HG03135 (cell line): ENCODE results near the gene ARHGAP5.
"Not testable (repeated sequence)": the region's sequence is repeated elsewhere in the genome, so short reads cannot be mapped to it uniquely, and the experiment has no call there.

Source experiments
- ATAC-seq: cut with Tn5 transposase; IDR thresholded peaks from one replicate; pipeline ENCODE4 v1.9.1; 2021; ENCODE audit warnings: mild to moderate bottlenecking, moderate library complexity; ENCODE audit not compliant: unreplicated experiment

Gene ARHGAP5

DNA sequence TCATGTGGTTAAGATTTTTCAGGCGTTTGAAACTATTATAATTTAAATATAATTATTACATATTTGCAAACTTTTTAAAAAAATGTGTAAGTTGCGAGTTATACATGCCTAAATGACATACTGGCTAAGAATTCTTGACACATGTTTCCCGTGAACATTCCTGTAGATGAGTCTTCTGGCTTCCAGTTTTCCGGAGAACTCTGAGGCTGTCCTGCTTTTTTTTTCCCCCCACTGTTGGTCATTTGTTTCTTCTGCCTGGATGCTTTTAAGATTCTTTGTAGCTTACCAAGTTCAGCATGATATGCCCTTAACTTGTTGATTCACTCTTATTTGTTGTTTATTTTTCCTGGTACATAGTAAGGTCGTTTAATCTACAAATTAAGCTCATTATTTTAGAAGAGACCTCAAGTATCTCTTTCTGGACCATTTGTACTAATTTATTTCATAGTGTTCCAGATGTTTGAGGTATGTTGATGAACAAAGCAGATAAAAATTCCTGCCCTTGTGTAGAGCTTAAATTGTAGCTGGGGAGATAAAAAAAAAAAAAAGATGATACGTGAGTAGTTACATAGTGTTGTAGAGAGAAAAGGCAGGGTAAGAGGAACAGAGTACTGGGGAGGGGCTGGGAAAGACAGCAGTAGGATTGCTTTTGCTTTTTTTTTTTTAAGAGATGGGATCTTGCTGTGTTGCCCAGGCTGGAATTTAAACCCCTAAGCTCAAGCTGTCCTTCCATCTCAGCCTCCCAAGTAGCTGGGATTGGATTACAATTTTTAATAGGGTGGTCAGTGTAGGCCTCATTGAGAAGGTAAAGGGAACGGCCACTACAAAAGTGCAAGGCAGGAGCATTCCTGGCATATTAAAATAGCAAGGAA, 32.8 kb downstream of the ARHGAP5 start:
- no peak for ATAC-seq

GRCh38 chr14:32110548-32110896, 33.4 kb downstream of the ARHGAP5 start:
- no peak for ATAC-seq

GRCh38 chr14:32121536-32121935, 44.4 kb downstream of the ARHGAP5 start:
- ATAC-seq = no peak

DNA sequence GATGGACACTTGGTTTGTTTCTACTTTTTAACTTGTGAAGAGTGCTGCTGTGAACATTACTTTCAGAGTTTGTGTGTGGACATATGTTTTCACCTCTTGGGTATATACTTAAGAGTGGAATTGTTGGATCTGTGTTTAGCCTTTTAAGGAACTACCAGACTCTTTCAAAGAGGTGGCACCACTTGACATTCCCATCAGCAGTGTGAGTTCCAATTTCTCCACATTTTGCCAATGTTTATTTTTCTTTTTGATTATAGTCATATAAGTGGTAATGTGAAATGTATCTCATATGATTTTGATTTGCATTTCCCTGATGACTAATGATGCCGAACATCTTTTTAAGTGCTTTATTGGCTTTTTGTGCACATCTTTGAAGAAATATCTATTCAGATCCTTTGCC, 44.8 kb downstream of the ARHGAP5 start:
- ATAC-seq = no peak

DNA sequence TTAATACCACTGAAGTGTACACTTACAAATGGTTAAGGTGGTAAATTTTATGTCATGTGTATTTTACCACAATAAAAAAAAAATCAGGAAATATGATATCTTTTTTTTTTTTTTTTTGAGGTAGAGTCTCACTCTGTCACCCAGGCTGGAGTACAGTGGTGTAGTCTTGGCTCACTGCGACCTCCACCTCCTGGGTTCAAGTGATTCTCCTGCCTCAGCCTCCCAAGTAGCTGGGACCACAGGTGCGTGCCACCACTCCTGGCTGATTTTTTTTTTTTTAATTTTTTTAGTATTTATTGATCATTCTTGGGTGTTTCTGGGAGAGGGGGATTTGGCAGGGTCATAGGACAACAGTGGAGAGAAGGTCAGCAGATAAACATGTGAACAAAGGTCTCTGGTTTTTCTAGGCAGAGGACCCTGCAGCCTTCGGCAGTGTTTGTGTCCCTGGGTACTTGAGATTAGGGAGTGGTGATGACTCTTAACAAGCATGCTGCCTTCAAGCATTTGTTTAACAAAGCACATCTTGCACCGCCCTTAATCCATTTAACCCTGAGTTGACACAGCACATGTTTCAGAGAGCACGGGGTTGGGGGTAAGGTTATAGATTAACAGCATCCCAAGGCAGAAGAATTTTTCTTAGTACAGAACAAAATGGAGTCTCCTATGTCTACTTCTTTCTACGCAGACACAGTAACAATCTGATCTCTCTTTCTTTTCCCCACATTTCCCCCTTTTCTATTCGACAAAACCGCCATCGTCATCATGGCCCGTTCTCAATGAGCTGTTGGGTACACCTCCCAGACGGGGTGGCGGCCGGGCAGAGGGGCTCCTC, 50.0 kb downstream of the ARHGAP5 start:
- not testable (repeated sequence) for ATAC-seq

DNA sequence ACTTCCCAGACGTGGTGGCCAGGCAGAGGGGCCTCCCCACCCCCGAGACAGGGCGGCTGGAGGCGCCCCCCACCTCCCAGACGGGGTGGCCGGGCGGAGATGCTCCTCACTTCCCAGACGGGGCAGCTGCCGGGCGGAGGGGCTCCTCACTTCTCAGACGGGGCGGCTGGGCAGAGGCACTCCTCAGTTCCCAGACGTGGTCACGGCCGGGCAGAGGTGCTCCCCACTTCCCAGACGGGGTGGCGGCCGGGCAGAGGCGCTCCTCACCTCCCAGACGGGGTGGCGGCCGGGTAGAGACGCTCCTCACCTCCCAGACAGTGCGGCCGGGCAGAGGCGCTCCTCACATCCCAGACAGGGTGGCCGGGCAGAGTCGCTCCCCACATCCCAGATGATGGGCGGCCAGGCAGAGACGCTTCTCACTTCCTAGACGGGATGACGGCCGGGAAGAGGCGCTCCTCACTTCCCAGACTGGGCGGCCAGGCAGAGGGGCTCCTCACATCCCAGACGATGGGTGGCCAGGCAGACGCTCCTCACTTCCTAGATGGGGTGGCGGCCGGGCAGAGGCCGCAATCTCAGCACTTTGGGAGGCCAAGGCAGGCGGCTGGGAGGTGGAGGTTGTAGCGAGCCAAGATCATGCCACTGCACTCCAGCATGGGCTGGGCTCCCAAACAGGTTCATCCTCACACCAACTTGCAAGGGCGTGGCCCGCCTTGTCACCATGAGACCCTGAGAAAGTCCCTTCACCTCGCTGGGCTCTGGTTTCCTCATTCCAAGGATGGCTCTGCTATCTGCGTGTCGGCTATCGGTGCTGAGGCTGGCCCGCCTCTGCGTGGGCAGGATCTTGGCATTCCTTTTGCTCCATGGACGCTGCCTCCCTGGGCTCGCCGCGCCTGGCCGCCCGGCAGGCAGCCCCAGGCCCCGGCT, 50.9 kb downstream of the ARHGAP5 start:
- not testable (repeated sequence) for ATAC-seq

GRCh38 chr14:32128703-32129102, 51.6 kb downstream of the ARHGAP5 start:
- ATAC-seq = no peak

GRCh38 chr14:32129124-32129523, 52.0 kb downstream of the ARHGAP5 start:
- ATAC-seq = no peak

GRCh38 chr14:32131689-32132088, 54.6 kb downstream of the ARHGAP5 start:
- not testable (repeated sequence) for ATAC-seq

DNA sequence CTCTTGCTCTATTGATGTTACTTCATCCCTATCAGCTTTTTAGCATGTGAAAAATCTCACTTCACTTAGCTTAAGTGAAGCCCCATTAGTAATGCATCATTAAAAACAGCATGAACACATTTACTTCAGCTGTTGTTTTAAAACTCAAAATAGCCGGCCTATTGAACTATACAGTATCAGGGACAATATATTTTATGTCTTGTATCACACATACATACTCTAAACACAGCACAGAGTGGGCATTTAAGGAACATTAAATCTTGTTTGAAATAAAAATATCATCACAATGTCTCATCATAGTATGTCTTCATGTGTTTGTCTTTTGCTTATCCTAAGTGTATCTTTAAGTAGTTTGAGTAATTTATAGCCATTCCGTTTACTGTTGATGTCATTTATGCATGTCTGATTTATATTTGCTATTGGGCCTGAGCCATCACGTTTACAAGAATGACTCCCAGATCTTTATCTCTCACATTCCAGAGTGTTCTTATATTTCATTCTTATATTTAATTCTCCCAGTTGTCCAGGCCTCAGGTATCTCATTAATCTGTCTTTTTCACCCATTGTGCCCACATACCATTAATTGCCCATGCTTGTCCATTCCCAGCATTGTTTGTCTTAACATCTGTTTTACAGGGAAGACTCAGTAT, 57.5 kb downstream of the ARHGAP5 start:
- ATAC-seq = no peak

DNA sequence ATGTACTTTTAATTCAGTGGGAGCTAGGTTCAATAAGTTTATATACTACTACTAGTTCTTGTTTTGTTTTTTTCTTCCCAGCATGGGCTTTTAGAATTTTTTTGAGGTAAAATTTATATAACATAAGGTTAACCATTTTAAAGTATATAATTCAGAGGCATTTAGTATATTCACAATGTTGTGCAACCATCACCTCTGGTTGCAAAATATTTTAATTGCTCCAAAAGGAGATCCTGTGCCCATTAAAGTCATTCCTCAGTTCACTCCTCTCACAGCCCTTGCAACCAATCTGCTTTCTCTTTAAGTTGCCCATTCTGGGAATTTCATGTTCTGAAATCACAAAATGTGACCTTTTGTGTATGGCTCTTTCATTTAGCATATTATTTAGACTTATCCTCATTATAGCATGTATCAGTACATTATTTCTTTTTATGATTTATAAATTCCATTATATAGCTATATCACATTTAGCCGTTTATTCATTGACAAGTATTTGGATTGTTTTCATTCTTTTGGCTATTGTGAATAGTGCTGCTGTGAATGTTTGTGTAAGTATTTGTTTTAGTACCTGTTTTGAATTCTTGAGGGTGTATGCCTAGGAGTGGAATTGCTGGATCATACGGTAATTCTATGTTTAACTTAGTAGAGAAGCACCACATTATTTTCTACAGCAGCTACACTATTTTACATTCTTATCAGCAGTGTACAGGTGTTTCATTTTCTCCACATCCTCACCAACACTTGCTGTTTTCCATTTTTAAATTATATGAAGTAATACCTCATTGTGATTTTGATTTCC, 59.1 kb downstream of the ARHGAP5 start:
- ATAC-seq = no peak

DNA sequence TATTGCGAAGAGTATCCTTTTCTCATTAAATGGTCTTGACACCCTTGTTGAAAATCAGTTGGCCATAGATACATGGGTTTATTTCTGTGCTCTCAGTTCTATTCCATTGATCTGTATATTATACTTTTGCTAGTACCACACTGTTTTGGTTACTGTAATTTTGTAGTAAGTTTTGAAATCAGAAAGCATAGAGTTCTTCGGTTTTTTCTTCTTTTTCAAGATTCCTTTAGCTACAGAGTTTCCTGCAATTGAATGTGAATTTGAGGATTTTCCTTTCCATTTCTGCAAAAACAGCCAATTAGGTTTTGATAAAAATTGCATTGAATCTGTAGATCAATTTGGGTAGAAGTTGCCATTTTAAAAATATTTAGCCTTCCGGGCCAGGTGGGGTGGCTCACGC, 60.2 kb downstream of the ARHGAP5 start:
- no peak for ATAC-seq

- ATAC-seq = no peak
These were observed 60.8 kb downstream of the ARHGAP5 start for GRCh38 chr14:32137892-32138291.

DNA sequence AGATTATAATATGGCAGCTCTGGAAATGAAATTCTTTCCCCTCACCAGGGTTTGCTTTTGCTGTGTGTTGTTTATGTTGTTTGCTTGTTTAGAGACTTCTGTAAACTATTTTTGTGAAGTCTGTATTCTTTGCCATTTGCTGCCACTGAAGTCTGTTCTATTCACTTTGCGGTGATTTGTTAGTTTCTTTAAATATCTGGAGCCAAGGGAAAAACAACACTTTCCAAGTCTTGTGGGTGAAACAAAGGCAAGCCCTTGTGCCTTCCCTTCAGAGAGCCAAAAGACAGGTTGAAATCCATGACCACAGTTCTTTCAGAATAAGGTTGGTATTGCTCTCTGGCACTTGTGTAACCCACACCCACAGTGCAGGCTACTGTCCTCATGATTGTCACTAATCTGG, 65.2 kb downstream of the ARHGAP5 start:
- ATAC-seq = no peak

- no peak for ATAC-seq
These were observed 65.8 kb downstream of the ARHGAP5 start for GRCh38 chr14:32142754-32143437.

- ATAC-seq = no peak
These were observed 73.3 kb downstream of the ARHGAP5 start for GRCh38 chr14:32150392-32150791.

DNA sequence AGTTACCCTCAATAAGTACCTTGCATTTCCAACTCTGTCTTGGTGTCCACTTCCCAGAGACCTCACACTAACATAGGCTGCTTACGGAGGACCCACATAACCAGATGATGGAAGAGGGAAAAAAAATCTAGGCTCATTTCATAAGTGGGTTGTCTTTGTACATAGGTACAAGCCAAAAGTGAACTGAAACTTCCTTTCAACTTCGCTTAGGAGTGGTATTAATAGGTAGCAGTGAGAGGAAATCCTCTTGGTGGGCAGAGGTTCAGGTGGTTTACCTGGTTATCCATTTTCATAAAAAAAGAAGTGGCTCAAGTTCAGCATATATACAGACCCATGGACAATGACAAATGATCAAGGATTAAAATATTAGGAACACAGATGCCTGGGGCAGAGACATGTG, 88.9 kb downstream of the ARHGAP5 start:
- ATAC-seq = no peak

DNA sequence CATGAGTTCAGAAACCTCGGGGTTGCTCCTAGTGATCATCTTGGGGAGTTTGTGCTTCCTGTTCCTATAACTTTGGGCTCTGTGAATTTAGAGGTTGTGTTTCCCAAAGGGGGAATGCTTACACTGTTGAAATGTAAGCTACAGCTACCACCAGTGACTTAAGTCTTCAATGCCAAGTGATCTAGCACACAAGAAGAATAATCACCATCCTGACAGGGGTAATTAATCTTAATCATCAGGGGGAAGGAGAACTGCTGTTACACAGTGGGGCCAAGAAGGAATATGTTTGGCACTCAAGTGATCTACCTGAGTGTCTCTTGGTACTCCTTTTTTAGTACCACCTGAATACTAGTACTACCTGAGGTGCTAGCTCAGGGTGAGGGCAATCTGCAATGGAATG, 89.8 kb downstream of the ARHGAP5 start:
- ATAC-seq = no peak

- ATAC-seq = no peak
These were observed 90.8 kb downstream of the ARHGAP5 start for GRCh38 chr14:32167907-32168306.
